Stimulated activated naive CD8-positive, alpha-beta T cell treated with anti-CD3 and anti-CD28 coated beads, Interleukin-15, amount 100 ng/mL, for 72 hours (primary cell): ENCODE data around the gene DDAH1.

Experiments
- ATAC-seq: fragments of 150-1000 bp; cut with Tn5 transposase; 2 replicates; pipeline ENCODE4 v1.10.0; 2021; ENCODE audit warnings: mild to moderate bottlenecking, moderate library complexity
- DNase-seq, 2 donors: peaks; one replicate each; pipeline ENCODE4 v3.0.0; 2021 to 2022
- H3K27ac Mint-ChIP-seq, 2 donors: one replicate each; pipeline ENCODE4 v1.8.0; 2022; ENCODE audit warnings: mild to moderate bottlenecking in 2 of 2, mixed read lengths in 2 of 2, moderate library complexity in 2 of 2
- H3K27me3 Mint-ChIP-seq: one replicate; pipeline ENCODE4 v1.8.0; 2022; ENCODE audit warnings: mixed read lengths
- H3K4me1 Mint-ChIP-seq: one replicate; pipeline ENCODE4 v1.8.0; 2022; ENCODE audit warnings: mild to moderate bottlenecking, mixed read lengths
- H3K4me3 Mint-ChIP-seq, 2 donors: one replicate each; pipeline ENCODE4 v1.8.0; 2022; ENCODE audit warnings: mild to moderate bottlenecking in 2 of 2, mixed read lengths in 2 of 2, moderate library complexity in 1 of 2
- H3K9me3 Mint-ChIP-seq, 2 donors: one replicate each; pipeline ENCODE4 v1.8.0; 2022; ENCODE audit warnings: mixed read lengths in 2 of 2

Gene DDAH1

GRCh38 chr1:85283475-85284199 is 181.3 kb downstream of the DDAH1 start:
- Mint-ChIP-seq H3K4me3 (no peak overlapping the region), H3K27ac (no peak overlapping the region), H3K27me3 (peaks cover 11% of the 10 kb centered on the region), H3K4me1 (peaks cover 12% of the 10 kb centered on the region), H3K9me3 (no peaks in the 10 kb centered on the region)
- no peak for ATAC-seq
- no peak for DNase-seq

GRCh38 chr1:85282424-85282823 is 182.5 kb downstream of the DDAH1 start:
- DNase-seq (no peak), ATAC-seq (no peak)
- Mint-ChIP-seq H3K27ac (no peak overlapping the region), H3K4me3 (no peak overlapping the region), H3K4me1 (peaks cover 14% of the 10 kb centered on the region), H3K9me3 (no peaks in the 10 kb centered on the region), H3K27me3 (peaks cover 11% of the 10 kb centered on the region)

- ATAC-seq (no peak), DNase-seq (no peak)
- Mint-ChIP-seq H3K4me3 (no peak overlapping the region), H3K27me3 (peaks cover 11% of the 10 kb centered on the region), H3K27ac (no peak overlapping the region), H3K4me1 (peaks cover 14% of the 10 kb centered on the region), H3K9me3 (no peaks in the 10 kb centered on the region)
Measured at GRCh38 chr1:85280636-85281035, 184.3 kb downstream of the DDAH1 start.

DNA sequence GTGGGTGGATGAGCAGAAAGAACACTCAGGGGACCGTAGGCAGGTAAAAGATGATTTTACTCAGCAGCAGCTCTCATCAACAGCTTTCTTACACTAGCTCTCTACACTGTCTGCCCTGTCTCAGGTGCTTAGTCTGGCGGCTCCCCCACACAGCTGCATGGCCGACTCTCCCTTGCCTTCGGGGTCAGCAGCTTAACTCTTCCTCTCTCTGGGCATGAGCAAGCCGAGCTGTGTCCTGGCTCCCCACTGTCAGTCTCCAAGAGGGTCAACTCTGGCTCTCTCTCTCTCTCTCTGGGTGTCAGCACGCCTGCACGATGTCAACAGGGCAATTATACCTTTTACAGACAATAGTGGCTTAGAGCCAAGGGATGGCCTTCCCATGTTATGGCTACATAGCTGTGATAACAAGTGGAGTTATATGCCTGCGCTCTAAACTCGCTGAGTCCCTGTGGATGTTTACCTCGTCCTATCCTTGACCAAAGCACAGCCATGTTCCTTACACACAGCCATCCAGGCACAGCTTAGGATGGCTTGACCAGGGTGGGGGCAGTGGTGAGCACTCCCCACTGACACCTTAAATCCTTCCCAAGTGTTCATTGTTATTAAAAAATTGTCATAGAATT is 185.4 kb downstream of the DDAH1 start:
- no peak overlapping the region for H3K27ac Mint-ChIP-seq
- H3K4me1 Mint-ChIP-seq = peaks cover 21% of the 10 kb centered on the region
- ATAC-seq (no peak), DNase-seq (no peak)
- H3K4me3 Mint-ChIP-seq = no peak overlapping the region
- peaks cover 11% of the 10 kb centered on the region for H3K27me3 Mint-ChIP-seq
- no peaks in the 10 kb centered on the region for H3K9me3 Mint-ChIP-seq

DNA sequence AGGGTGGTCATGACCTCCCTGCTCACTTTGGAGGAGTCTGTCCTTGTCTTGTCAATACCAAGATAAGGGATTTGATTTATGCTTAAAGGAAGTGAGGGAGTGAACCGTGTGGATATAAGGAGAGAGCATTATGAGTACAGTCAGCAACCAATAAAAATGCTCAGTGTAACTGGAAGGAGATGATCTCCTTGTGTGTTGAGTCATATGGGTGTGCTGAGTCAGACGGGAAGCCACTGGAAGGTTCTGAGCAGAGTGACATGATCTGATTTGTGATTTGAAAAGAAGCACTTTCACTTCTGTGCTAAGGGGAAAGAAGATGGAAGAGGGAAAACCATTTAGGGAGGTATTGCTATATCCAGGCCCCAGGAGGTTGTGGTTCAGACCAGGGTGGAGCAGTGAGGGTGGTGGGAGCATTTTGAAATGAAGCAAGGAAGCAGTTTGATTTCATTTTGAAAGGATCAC is 186.1 kb downstream of the DDAH1 start:
- Mint-ChIP-seq H3K27me3 (peaks cover 11% of the 10 kb centered on the region), H3K27ac (no peak overlapping the region), H3K4me1 (peaks cover 28% of the 10 kb centered on the region), H3K9me3 (no peaks in the 10 kb centered on the region), H3K4me3 (no peak overlapping the region)
- peak; percentile 32 for ATAC-seq
- peak in 1 of 2 donors; percentile 51 for DNase-seq

DNA sequence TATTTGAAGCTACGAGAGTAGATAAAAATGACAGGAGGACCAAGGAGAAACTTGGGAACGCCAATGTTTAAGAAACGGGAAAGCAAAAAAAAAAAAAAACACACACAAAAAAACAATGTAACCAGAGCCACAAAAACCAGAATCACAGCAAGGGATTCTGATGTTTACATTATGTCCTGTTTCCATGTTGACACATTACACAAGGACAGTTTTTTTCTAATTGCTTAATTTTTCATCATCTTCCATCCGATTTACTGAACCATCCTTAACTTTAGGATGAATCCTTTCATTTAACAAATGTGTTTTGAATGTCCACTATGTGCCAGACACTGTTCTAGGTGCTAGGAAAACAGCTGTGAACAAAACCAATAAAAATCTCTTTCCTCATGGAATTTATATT is 187.2 kb downstream of the DDAH1 start:
- DNase-seq = no peak
- no peak overlapping the region for H3K27ac Mint-ChIP-seq
- ATAC-seq = no peak
- no peak overlapping the region for H3K4me3 Mint-ChIP-seq
- no peaks in the 10 kb centered on the region for H3K9me3 Mint-ChIP-seq
- peaks cover 38% of the 10 kb centered on the region for H3K4me1 Mint-ChIP-seq
- peaks cover 11% of the 10 kb centered on the region for H3K27me3 Mint-ChIP-seq

DNA sequence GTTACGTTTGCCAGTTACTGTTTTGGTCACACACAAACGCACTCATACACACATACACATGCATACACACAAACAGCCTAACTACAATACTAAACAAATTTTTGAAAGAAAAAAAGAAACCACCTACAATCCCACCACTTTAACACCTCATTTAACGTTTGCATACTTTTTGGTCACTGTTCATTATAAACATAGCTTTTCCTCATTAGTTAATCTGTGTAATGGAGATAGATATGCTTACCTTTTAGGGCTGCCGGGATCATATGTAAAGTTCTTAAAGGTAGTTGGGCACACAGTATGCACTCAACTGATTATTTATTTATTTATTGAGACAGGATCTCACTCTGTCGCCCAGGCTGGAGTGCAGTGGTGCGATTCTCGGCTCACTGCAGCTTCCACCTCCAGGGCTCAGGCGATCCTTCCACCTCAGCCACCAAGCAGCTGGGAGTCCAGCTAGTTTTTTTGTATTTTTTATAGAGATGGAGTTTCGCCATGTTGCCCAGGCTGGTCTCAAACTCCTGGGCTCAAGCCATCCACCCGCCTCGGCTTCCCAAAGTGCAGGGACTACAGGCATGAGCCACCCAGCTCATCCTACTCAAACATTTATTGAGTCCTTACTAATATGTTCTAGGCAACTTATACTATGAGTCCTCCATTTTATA is 187.8 kb downstream of the DDAH1 start:
- DNase-seq (no peak), ATAC-seq (no peak)
- Mint-ChIP-seq H3K27ac (peak overlapping the region; percentile 97), H3K9me3 (no peaks in the 10 kb centered on the region), H3K4me1 (peaks cover 42% of the 10 kb centered on the region), H3K27me3 (peaks cover 8% of the 10 kb centered on the region), H3K4me3 (peak overlapping the region; percentile 82 to 91)

- Mint-ChIP-seq H3K4me3 (peak within 1 kb of the TSS; percentile 82 to 91), H3K27ac (peak within 1 kb of the TSS; percentile 97), H3K4me1 (peaks cover 46% of the 10 kb centered on the region), H3K9me3 (no peaks in the 10 kb centered on the region), H3K27me3 (peaks cover under 1% of the 10 kb centered on the region)
- peak; percentile 98 for ATAC-seq
- DNase-seq = peak; percentile 96 to 98
Measured at GRCh38 chr1:85276215-85276977, 188.6 kb downstream of the DDAH1 start, which contains the start of gene BCL10. Gene BCL10, minus strand, starts transcription at chr1:85276632. Its CDS starts 280 bp downstream, at chr1:85276352.

- Mint-ChIP-seq H3K9me3 (no peaks in the 10 kb centered on the region), H3K27ac (peak overlapping the region; percentile 69 to 97), H3K27me3 (no peaks in the 10 kb centered on the region), H3K4me1 (peaks cover 53% of the 10 kb centered on the region), H3K4me3 (peak overlapping the region; percentile 82 to 91)
- DNase-seq = peak in 1 of 2 donors; percentile 15
- ATAC-seq = no peak
Measured at GRCh38 chr1:85275701-85276214, 189.2 kb downstream of the DDAH1 start.

GRCh38 chr1:85274969-85275453 is 189.9 kb downstream of the DDAH1 start:
- Mint-ChIP-seq H3K27ac (peak overlapping the region; percentile 85 to 97), H3K4me3 (peak overlapping the region; percentile 82 to 91), H3K27me3 (no peaks in the 10 kb centered on the region), H3K4me1 (peaks cover 55% of the 10 kb centered on the region), H3K9me3 (no peaks in the 10 kb centered on the region)
- DNase-seq (no peak), ATAC-seq (no peak)

- H3K9me3 Mint-ChIP-seq = no peaks in the 10 kb centered on the region
- peaks cover 46% of the 10 kb centered on the region for H3K4me1 Mint-ChIP-seq
- ATAC-seq (no peak), DNase-seq (no peak)
- no peak overlapping the region for H3K4me3 Mint-ChIP-seq
- H3K27me3 Mint-ChIP-seq = no peaks in the 10 kb centered on the region
- no peak overlapping the region for H3K27ac Mint-ChIP-seq
Measured at GRCh38 chr1:85273397-85273796, 191.6 kb downstream of the DDAH1 start.

DNA sequence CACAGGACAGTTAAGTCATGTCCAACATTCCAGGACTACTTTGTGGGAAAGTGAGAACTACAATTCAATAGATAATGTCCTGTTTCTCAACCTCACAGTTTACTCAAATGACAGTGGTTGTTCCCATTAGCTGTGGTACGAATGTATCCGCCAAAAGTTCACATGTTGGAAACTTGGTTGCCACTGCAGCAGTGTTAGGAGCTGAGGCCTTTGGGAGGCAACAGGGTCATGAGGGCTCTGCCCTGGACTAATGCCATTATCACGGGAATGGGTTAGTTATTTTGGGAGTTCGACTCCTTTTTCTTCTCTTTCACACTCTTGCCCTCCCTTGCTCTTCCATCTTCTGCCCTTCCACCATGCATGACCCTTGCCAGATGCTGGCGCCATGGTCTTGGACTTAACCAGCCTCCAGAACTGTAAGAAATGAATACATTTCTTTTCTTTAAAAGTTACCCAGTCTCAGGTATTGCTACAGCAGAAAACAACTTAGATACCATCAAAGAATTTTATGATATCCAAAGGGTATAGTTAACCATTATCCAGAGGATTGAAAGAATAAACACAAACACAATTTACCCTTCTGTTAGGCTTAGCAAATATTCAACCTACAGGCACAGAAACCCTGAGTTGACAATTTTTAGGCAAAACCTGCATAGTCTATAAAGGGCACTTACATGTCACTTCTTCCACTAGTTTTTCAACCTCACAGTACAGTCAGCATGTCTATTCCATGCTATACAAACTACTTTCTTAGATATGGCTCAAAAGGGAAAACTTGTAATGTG is 196.0 kb downstream of the DDAH1 start:
- Mint-ChIP-seq H3K27ac (peak overlapping the region in 1 of 2 donors; percentile 45), H3K4me1 (peaks cover 33% of the 10 kb centered on the region), H3K9me3 (no peaks in the 10 kb centered on the region), H3K4me3 (no peak overlapping the region), H3K27me3 (no peaks in the 10 kb centered on the region)
- DNase-seq (no peak), ATAC-seq (no peak)
